SHP77 treated with DMSO at 0.1 percent for 48 hours (cell line): Measurements from ENCODE around the gene SDHC.
A peak's percentile ranks its signal among the peaks of the same experiment; 100 is the strongest.
"Not testable (repeated sequence)": the region's sequence is repeated elsewhere in the genome, so short reads cannot be mapped to it uniquely, and the experiment has no call there.

Experiments used
- DNase-seq: peaks from one replicate; lab custom pipeline; 2025; lab: John Stamatoyannopoulos, UW

The SDHC gene

DNA sequence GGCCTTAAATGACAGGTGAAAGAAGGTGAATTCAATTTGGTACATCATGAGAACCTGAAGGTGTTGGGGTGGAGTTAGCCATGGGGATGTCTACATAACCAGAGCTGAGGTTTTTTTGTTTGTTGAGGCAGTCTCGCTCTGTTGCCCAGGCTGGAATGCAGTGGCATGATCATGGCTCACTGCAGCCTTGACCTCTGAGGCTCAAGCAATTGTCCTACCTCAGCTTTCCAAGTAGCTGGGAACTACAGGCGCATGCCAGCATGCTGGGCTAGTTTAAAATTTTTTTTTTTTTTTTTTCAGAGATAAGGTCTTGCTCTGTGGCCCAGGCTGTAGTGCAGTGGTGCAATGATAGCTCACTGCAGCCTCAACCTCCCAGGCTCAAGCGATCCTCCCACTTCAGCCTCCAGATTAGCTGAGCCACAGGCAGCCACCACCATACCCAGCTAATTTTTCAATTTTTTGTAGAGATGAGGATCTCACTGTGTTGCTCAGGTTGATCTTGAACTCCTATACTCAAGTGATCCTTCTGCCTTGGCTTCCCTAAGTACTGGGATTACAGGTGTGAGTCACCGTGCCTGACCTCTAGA lies 2.5 kb upstream of the SDHC start:
- no peak for DNase-seq

DNA sequence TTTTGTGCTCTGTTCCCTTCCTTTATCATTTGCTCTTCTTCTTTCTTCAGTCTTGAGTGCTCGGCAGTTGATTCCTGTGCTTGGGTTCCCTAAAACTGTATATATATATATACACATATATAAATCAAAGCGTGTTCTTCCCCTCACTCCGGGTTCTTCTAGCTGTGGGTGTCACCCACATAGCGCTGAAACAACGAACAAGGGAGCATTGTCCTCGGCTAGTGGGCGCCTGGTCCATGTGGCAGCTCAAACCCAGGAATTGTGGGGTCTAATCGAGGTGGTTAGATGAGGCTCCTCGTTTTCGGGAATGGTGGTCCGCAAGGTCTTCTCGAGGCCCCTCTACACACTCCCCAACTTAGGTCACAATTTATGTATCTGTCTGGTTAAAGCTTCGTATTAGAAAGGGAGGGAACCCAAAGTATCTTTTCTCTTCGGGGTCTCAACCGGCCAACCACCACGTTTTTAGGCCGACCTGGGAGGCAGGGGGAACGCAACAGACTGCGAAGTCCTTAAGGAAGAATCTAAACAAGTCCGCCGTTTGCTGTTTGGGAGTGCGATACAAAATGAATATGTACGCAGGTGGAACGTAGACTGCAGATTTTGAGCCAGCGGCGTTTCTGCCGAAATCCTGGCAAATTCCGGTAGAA lies 504 bp upstream of the SDHC start:
- no peak for DNase-seq

DNA sequence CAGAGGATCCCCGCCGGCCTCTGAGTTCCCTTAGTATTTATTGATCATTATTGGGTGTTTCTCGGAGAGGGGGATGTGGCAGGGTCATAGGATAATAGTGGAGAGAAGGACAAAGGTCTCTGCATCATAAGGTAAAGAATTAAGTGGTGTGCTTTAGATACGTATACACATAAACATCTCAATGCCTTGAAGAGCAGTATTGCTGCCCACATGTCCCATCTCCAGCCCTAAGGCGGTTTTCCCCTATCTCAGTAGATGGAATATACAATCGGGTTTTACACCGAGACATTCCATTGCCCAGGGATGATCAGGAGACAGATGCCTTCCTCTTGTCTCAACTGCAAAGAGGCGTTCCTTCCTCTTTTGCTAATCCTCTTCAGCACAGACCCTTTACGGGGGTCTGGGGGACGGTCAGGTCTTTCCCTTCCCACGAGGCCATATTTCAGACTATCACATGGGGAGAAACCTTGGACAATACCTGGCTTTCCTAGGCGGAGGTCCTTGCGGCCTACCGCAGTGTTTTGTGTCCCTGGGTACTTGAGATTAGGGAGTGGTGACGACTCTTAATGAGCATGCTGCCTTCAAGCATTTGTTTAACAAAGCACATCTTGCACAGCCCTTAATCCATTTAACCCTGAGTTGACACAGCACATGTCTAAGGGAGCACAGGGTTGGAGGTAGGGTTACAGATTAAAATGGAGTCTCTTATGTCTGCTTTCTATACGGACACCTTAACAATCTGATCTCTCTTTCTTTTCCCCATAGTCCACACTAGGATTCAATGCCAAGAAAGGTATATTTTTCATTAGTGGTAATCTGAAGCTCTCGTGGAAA lies 1.9 kb downstream of the SDHC start:
- DNase-seq, result not testable (repeated sequence)

DNA sequence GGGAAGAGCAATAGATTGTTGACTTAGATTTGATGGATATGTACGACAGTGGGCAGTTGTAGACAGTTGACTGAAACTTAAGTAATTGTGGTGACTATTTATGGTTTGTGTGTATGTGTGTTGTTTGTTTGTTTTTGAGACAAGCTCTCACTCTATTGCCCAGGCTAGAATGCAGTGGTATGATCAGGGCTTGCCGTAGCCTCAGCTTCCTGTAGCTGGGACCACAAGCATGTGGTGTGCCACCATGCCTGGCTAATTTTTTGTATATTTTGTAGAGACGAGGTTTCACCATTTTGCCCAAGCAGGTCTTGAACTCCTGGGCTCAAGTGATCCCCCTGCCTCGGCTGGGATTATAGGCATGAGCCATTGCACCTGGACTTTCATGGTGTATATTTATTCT lies 9.8 kb downstream of the SDHC start:
- no peak for DNase-seq

- DNase-seq, result no peak
These were observed 16.2 kb downstream of the SDHC start for GRCh38 chr1:161330346-161330745.

DNA sequence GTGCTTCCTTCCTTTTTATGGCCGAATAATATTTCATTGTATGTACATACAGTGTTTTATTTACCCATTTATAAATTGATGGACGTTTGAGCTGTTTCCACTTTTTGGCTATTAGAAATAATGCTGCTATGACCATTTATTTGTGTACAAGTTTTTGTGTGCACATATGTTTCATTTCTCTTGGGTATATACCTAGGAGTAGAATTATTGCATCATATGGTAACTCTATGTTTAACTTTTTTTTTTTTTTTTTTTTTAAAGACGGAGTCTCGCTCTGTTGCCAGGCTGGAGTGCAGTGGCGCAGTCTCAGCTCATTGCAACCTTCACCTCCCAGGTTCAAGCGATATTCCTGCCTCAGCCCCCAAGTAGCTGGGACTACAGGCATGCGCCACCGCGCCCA lies 19.0 kb downstream of the SDHC start:
- no peak for DNase-seq

GRCh38 chr1:161335796-161336195 lies 21.6 kb downstream of the SDHC start:
- no peak for DNase-seq

GRCh38 chr1:161342177-161342576 lies 28.0 kb downstream of the SDHC start:
- no peak for DNase-seq

DNA sequence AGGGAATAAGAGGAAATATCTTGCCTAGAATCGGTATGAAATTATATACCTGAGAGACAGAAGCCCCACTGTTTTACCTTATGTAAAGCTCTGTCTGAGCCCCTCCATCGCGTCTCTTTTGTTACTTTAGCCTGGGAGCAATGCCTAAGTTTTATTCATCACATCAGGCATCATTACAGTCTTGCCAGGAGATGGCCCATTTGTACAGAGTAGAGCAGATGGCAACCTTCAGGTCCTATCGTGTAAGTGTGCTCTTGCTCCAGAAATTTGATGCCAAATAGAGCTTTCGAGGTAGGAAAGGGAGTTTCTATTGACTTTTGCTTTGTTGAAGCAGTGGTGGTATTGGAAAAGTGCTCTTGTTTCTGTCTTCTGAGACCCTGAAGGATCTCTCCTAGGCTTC lies 28.6 kb downstream of the SDHC start:
- no peak for DNase-seq

DNA sequence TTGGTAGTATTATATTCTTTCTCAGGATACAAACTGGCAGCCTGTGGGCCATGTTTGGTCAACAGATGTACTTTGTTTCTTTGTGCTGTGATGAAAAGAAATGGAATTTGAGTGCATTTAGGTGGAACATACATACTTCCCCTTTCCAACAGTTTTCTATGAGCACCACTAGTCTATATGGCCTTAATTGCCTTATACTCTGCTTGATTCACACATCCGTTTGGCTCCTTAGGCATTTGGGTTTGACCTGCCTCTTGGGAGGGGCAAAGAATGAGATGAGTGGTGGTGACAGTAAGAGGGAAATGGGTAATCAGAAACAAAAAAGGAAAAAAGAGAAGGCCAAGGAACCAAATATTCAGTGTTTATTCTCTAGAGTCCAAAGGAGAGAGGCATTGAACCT lies 36.5 kb downstream of the SDHC start:
- DNase-seq, result no peak

GRCh38 chr1:161351482-161351881 lies 37.3 kb downstream of the SDHC start:
- no peak for DNase-seq

DNA sequence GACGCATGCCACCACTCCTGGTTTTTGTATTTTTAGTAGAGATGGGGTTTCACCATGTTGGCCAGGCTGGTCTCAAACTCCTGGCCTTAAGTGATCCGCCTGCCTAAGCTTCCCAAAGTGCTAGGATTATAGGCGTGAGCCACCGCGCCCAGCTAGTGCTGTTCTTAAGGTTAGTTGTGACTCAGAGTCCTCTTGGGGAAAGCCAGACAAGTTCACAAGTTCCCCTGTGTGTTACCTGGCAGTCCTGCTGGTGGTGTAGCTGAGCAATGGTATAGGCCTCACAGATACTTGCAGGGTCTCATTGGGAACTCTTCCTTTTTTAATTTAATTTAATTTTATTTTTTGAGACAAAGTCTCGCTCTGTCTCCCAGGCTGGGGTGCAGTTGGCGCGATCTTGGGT lies 42.9 kb downstream of the SDHC start:
- no peak for DNase-seq

- no peak for DNase-seq
These were observed 45.1 kb downstream of the SDHC start for GRCh38 chr1:161359291-161359690.

- no peak for DNase-seq
These were observed 50.2 kb downstream of the SDHC start for GRCh38 chr1:161364332-161364731.

GRCh38 chr1:161365207-161365606 lies 51.0 kb downstream of the SDHC start:
- no peak for DNase-seq

GRCh38 chr1:161367684-161368400 lies 53.7 kb downstream of the SDHC start, which contains the start of gene CFAP126:
Gene CFAP126, minus strand, starts transcription at chr1:161367876. Its CDS starts 8 bp downstream, at chr1:161367868.
- DNase-seq, result no peak

DNA sequence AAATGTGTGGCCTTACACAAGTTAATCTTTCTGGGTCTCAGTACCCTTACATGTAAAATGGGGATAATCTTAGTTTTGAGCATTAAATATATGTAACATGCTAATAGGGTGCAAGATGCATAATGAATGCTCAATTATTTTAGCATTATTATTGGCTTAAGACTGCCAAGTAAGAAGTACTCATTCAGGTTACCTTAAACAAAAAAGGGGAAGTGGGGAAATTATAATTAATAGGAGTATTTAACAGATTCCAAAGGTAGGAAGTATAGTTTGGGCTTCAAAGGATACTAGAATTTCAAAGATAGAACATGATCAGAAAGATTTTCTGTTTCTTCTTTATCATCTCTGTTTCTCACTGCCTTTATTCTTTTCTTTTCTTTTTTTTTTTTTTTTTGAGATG lies 59.3 kb downstream of the SDHC start:
- DNase-seq, result no peak

DNA sequence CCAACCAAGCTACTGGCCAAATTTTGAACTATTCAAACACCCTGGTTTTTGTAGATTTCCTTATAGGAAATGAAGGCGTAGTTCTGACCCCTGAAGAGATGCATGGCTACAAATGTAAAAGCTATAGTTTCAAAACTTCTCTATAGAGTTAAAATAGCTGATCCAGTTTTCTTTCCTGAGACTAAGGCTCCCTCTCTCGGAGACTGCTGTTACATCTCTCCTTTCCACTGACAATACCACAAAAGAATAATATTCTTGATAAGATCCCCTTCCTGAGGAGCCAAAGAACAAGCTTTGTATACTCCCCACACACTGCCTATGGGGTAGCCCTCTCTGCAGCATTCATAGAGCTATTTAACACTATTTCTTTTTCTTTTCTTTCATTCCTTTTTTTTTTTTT lies 60.2 kb downstream of the SDHC start:
- no peak for DNase-seq

GRCh38 chr1:161378014-161378413 lies 63.8 kb downstream of the SDHC start:
- DNase-seq, result no peak

DNA sequence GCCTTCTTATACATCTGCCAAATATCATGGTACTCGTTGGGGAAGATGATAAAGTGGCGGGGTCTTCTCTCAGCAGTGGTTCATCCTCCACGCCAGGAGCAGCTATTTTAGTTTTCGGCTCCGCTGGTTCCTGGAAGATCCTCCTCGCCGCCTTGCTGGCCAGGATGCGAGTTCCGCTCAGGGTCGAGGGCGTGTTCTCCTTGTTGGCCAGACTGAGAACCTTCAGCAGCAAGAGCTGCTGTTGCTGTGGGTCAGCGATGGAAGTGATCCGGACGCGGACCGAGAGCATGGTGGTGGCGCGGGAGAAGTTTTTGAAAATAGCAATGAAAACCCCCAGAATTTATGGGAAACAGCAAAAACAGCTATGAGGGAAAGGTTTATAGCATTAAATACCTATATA lies 64.9 kb downstream of the SDHC start:
- DNase-seq, result no peak

DNA sequence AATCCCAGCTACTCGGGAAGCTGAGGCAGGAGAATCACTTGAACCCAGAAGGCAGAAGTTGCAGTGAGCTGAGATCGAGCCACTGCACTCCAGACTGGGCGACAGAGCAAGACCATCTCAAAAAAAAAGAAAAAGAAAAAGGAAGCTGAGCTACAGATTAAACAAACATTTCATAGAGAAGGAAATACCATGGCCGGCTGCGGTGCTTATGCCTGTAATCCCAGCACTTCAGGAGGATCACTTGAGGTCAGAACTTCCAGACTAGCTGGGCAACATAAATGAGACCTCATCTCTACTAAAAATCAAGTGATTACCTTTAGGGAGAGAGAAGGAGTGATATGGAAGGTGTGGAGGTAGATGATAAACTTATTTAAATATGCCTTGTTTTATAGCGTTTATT lies 67.5 kb downstream of the SDHC start:
- no peak for DNase-seq

DNA sequence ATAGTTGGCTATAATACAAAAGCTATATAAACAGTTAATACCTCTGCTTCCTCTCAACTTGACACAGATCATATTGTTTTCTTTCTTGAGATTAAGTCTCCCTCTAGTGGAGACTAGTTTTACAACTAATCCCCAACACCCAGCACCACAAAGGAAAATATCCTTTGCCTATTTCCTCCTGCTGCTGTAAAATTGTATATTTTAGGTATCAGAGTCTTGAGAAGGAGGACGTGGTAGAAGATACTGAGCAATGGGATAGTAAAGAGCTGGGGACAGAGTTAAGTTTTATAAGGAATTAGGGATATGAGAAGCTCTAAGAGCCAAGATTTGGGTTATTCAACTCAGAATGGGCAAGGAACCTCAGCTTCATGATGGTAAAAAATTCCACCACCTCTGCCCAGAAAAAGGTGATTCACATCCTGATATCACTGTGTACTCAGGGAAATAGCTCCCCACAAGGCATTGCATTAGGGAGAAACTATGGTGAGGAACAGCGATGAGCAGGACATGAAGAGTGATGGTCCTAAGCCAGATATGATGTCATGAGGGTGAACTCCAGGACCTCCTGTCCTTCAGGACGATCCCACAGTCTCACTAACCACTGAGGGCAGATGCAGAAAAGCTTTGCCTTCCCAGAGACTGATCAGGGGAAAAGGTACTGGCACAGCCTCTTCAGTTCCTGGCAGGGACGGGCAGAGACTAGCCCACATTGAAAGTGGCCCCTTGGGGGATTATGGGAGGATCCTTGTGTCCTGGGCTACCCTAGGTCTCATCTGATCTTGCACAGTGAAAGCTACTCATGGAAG lies 68.2 kb downstream of the SDHC start:
- peak; percentile 60 for DNase-seq
